Calu3 (cell line): ENCODE data around the gene LIPM. TPM values are rescaled to one million over a fixed set of nuclear protein-coding genes. Genes with fewer than 3 reads are reported as not detected.

Source experiments
- BruUV-seq: library from RNA; stranded (reverse); fragments of 400-500 nt; replicated peaks from 2 replicates; lab custom pipeline; 2021; lab: Mats Ljungman, UMichigan
- CTCF ChIA-PET: fragments of 300-600 bp; sonication (Branson Sonifier 250); formaldehyde crosslinking; loops from one replicate; lab custom pipeline; 2022; ENCODE audit warnings: antibody characterized with exemption; lab: Charles Lee
- DNase-seq: peaks from one replicate; pipeline ENCODE4 v3.0.0; 2022
- H3K27ac Mint-ChIP-seq: one replicate; pipeline ENCODE4 v1.8.0; 2022; ENCODE audit warnings: mixed read lengths; ENCODE audit not compliant: unreplicated experiment
- H3K27me3 Mint-ChIP-seq: one replicate; pipeline ENCODE4 v1.8.0; 2022; ENCODE audit warnings: mixed read lengths; ENCODE audit not compliant: unreplicated experiment
- H3K36me3 Mint-ChIP-seq: one replicate; pipeline ENCODE4 v1.8.0; 2022; ENCODE audit warnings: mild to moderate bottlenecking, moderate library complexity, mixed read lengths; ENCODE audit not compliant: insufficient read depth, unreplicated experiment
- H3K4me1 Mint-ChIP-seq: one replicate; pipeline ENCODE4 v1.8.0; 2022; ENCODE audit warnings: mild to moderate bottlenecking, low read depth, mixed read lengths; ENCODE audit not compliant: unreplicated experiment
- H3K4me3 Mint-ChIP-seq: one replicate; pipeline ENCODE4 v1.8.0; 2022; ENCODE audit warnings: mild to moderate bottlenecking, low read depth, moderate library complexity, mixed read lengths; ENCODE audit not compliant: unreplicated experiment
- H3K9me3 Mint-ChIP-seq: one replicate; pipeline ENCODE4 v1.8.0; 2022; ENCODE audit warnings: low read depth, mixed read lengths; ENCODE audit not compliant: unreplicated experiment
- CTCF ChIP-seq: fragments of 200-600 bp; IDR thresholded peaks from one replicate; pipeline ENCODE4 v1.8.0; 2022; ENCODE audit warnings: antibody characterized with exemption; ENCODE audit not compliant: unreplicated experiment
- intact Hi-C: fragments of 100-400 bp; cut with micrococcal nuclease; formaldehyde crosslinking; loops from one replicate; pipeline ENCODE4 v1.10.0; 2022; ENCODE audit not compliant: unreplicated experiment
- total RNA-seq: library from RNA; stranded (reverse); gene quantifications from 2 replicates; pipeline ENCODE4 v1.2.3, GENCODE V29; 2022

Gene LIPM
- total RNA-seq, 1 experiment from 2014 or later = not detected

DNA sequence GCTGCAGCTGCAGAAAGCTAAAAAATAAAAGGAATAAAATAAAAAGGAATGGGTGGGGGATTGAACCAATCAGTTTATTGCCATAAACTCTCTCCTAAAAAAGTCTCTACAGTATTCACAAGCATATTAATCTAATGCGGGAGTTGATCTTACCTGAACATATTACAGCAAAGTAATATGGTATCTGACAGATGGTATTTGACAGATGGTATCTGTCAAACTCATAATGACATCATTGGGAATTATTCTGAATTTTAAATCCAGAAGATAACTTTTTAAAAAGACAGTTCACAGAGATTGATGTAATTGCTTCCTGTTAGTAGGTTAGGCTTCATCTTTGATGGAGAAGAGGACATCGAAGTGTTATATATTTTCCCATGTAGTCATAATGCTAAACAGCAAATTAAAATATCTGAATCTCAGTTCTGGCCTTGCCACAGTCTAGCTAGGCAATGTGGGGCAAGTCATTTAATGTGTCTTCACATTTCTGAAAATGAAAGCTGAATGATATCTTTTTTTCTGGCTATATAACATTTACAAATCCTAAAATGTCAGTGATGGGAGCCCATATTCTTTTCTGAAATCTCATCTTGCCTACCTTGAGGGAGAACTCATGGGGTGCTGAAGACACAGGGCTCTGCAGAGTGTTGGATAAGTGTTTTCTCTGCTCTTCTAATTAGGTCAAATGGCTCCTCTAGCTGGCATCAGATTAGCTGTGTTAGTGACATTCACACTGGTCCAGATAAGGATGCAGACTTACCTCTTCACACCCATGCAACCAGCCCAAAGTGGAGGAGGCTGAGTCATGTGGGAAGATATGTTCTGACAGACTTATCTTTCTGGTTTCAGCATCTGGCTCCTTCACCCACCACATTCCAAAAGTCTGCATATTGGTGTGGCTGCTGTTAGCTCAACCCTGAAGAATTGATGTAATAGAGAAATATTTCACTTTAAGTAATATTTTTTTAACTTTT lies 2.1 kb upstream of the LIPM start:
- no peak for TF ChIP-seq CTCF
- Mint-ChIP-seq H3K4me1 (no peaks in the 10 kb centered on the region), H3K9me3 (no peaks in the 10 kb centered on the region), H3K27ac (no peak overlapping the region), H3K36me3 (no peaks in the 10 kb centered on the region), H3K27me3 (no peaks in the 10 kb centered on the region), H3K4me3 (no peak overlapping the region)
- no TSS peak for BruUV-seq
- intact Hi-C loops = no loop called here
- CTCF ChIA-PET = interaction anchor here (0.6 kb wide), 1 partner anchor 1864 kb away, joined by 6 read pairs; no protein-coding TSS in a partner anchor
- DNase-seq = no peak

- BruUV-seq = no TSS peak
- no peak for TF ChIP-seq CTCF
- no peak overlapping the region for H3K27ac Mint-ChIP-seq
- no peaks in the 10 kb centered on the region for H3K27me3 Mint-ChIP-seq
- CTCF ChIA-PET = no interaction called here
- no peaks in the 10 kb centered on the region for H3K36me3 Mint-ChIP-seq
- no peak overlapping the region for H3K4me3 Mint-ChIP-seq
- no peaks in the 10 kb centered on the region for H3K4me1 Mint-ChIP-seq
- DNase-seq = no peak
- intact Hi-C loops = no loop called here
- H3K9me3 Mint-ChIP-seq = no peaks in the 10 kb centered on the region
Measured at GRCh38 chr10:88803641-88804040, 1.1 kb downstream of the LIPM start.

GRCh38 chr10:88804083-88804812 lies 1.7 kb downstream of the LIPM start:
- no peaks in the 10 kb centered on the region for H3K36me3 Mint-ChIP-seq
- CTCF ChIA-PET = no interaction called here
- intact Hi-C loops = no loop called here
- no peak overlapping the region for H3K4me3 Mint-ChIP-seq
- no peak for TF ChIP-seq CTCF
- H3K9me3 Mint-ChIP-seq = no peaks in the 10 kb centered on the region
- no peak for DNase-seq
- H3K27me3 Mint-ChIP-seq = no peaks in the 10 kb centered on the region
- no peaks in the 10 kb centered on the region for H3K4me1 Mint-ChIP-seq
- no TSS peak for BruUV-seq
- no peak overlapping the region for H3K27ac Mint-ChIP-seq

DNA sequence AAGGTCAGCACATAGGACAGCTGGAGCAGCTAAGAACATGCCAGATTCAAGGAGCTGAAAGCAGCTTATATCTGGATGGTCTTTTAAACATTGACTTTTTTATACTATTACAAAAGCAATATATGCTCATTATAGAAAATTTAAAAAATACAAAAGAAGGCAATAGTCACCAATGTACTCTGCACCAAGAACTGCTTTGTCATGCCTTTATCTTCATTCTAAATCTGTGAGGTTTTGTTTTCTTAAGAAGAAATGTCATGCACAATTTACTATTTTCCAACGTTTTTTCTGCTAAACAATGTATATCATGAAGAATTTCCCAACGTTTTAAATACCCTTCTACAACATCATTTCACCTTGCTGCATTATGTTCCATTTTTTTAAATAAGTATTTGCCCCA lies 2.8 kb downstream of the LIPM start:
- no peak overlapping the region for H3K4me3 Mint-ChIP-seq
- no peak overlapping the region for H3K27ac Mint-ChIP-seq
- no peaks in the 10 kb centered on the region for H3K9me3 Mint-ChIP-seq
- no peak for TF ChIP-seq CTCF
- no peaks in the 10 kb centered on the region for H3K4me1 Mint-ChIP-seq
- intact Hi-C loops = no loop called here
- BruUV-seq = no TSS peak
- no peak for DNase-seq
- CTCF ChIA-PET = no interaction called here
- H3K36me3 Mint-ChIP-seq = no peaks in the 10 kb centered on the region
- H3K27me3 Mint-ChIP-seq = no peaks in the 10 kb centered on the region
